Astrocyte (in vitro differentiated cells and primary cell): ENCODE measurements around the gene CDC42BPA. TPM values are rescaled to one million over a fixed set of nuclear protein-coding genes. Genes with fewer than 3 reads are reported as not detected.

Source experiments
- DNase-seq: peaks from one replicate; pipeline ENCODE4 v3.0.0-alpha.2; 2010; ENCODE audit warnings: low read depth
- FAIRE-seq: peaks from 2 replicates; lab custom pipeline; 2011; peaks lifted over from hg19 to GRCh38; lab: Jason Lieb, UNC
- H2AFZ ChIP-seq: 2 replicates; pipeline ENCODE4 v1.6.0; 2012; ENCODE audit warnings: low read depth, low read length, inconsistent platforms
- H3K27ac ChIP-seq: 2 replicates; pipeline ENCODE4 v1.5.1; 2011; ENCODE audit warnings: low read depth, low read length, inconsistent platforms
- H3K27me3 ChIP-seq: 2 replicates; pipeline ENCODE4 v1.6.0; 2011; ENCODE audit warnings: low read length, inconsistent platforms; ENCODE audit not compliant: insufficient read depth
- H3K36me3 ChIP-seq: 2 replicates; pipeline ENCODE4 v1.5.1; 2011; ENCODE audit warnings: low read length, inconsistent platforms; ENCODE audit not compliant: insufficient read depth
- H3K4me1 ChIP-seq: 2 replicates; pipeline ENCODE4 v1.5.1; 2011; ENCODE audit warnings: low read length, inconsistent platforms; ENCODE audit not compliant: insufficient read depth
- H3K4me2 ChIP-seq: 2 replicates; pipeline ENCODE4 v1.6.0; 2012; ENCODE audit warnings: low read length, inconsistent platforms
- H3K4me3 ChIP-seq: 2 replicates; pipeline ENCODE4 v1.5.1; 2011; ENCODE audit warnings: low read depth, mild to moderate bottlenecking, low read length, inconsistent platforms; ENCODE audit not compliant: insufficient read depth
- H3K79me2 ChIP-seq: 2 replicates; pipeline ENCODE4 v1.6.0; 2012; ENCODE audit warnings: mild to moderate bottlenecking, low read length, inconsistent platforms; ENCODE audit not compliant: insufficient read depth
- H3K9ac ChIP-seq: 2 replicates; pipeline ENCODE4 v1.6.0; 2012; ENCODE audit warnings: mild to moderate bottlenecking, low read length, inconsistent platforms
- H3K9me3 ChIP-seq: 2 replicates; pipeline ENCODE4 v1.5.1; 2012; ENCODE audit warnings: low read depth, mild to moderate bottlenecking, low read length, inconsistent platforms; ENCODE audit not compliant: insufficient read depth
- H4K20me1 ChIP-seq: 2 replicates; pipeline ENCODE4 v1.6.0; 2012; ENCODE audit warnings: low read length, inconsistent platforms; ENCODE audit not compliant: insufficient read depth
- H3K27ac Mint-ChIP-seq: one replicate; pipeline ENCODE4 v1.8.0; 2021; ENCODE audit warnings: mild to moderate bottlenecking, mixed read lengths; ENCODE audit not compliant: unreplicated experiment
- H3K27me3 Mint-ChIP-seq: one replicate; pipeline ENCODE4 v1.8.0; 2021; ENCODE audit warnings: low read depth, mixed read lengths; ENCODE audit not compliant: unreplicated experiment
- H3K36me3 Mint-ChIP-seq: one replicate; pipeline ENCODE4 v1.8.0; 2021; ENCODE audit warnings: low read depth, mixed read lengths; ENCODE audit not compliant: unreplicated experiment
- H3K4me1 Mint-ChIP-seq: one replicate; pipeline ENCODE4 v1.8.0; 2021; ENCODE audit warnings: low read depth, mixed read lengths; ENCODE audit not compliant: unreplicated experiment
- H3K4me3 Mint-ChIP-seq: one replicate; pipeline ENCODE4 v1.8.0; 2021; ENCODE audit warnings: mild to moderate bottlenecking, moderate library complexity, mixed read lengths; ENCODE audit not compliant: unreplicated experiment
- H3K9me3 Mint-ChIP-seq: one replicate; pipeline ENCODE4 v1.8.0; 2021; ENCODE audit warnings: mild to moderate bottlenecking, mixed read lengths; ENCODE audit not compliant: unreplicated experiment
- EZH2 ChIP-seq: IDR thresholded peaks from 2 replicates; pipeline ENCODE4 v1.6.1; 2012; ENCODE audit warnings: mild to moderate bottlenecking, low read length, inconsistent platforms; ENCODE audit not compliant: insufficient read depth
- total RNA-seq: library from RNA; stranded (reverse); gene quantifications from 2 replicates; pipeline ENCODE4 v1.2.1, GENCODE V29; 2021
- TF ChIP-seq, protein P1 (sequence below): IDR thresholded peaks from 2 replicates; pipeline ENCODE4 v1.5.1; 2011; ENCODE audit warnings: low read depth, mild to moderate bottlenecking, inconsistent platforms, low read length, moderate library complexity; ENCODE audit not compliant: insufficient read depth

CDC42BPA gene
- total RNA-seq, 1 donor from 2014 or later, result 34.5 TPM

DNA sequence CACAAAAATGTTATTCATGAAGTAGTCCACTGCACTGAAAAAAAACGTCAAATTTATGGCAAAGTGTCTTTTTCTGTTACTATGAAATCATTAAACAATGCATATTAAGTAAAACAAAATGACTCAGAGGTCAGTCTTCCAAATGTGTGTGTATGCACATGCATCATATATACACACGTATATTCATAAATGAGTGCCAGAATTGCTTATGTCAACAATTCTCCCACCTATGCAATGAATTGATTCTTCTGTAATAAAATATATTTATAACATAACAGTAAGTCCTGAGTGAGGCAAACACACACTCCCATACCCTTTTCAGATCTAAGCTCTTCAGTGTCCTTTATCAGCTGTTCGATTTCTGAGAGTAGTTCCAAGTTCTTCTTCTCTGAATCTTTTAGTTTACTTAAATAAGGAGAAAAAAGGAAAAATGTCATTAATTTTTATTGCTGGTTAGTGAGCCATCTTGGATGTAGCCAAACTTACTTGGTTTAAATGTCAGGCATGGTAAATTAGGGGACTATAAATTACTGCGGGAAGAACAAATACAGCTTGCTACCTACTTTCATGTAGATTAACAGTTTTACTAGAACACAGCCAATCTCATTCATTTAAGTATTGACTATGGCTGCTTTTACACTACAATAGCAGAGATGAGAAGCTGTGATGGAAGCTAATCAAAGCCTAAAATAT, 246.3 kb downstream of the CDC42BPA start:
- Histone ChIP-seq H3K4me2 (no peak overlapping the region), H3K4me1 (no peaks in the 10 kb centered on the region), H3K79me2 (no peaks in the 10 kb centered on the region), H2AFZ (no peak overlapping the region), H3K36me3 (peaks cover 7% of the 10 kb centered on the region), H3K9me3 (no peaks in the 10 kb centered on the region), H3K9ac (no peak overlapping the region), H3K4me3 (no peak overlapping the region), H3K27me3 (no peaks in the 10 kb centered on the region), H3K27ac (no peak overlapping the region), H4K20me1 (no peaks in the 10 kb centered on the region)
- peaks cover 3% of the 10 kb centered on the region for H3K36me3 Mint-ChIP-seq
- FAIRE-seq, result no peak
- TF ChIP-seq, protein P1, sequence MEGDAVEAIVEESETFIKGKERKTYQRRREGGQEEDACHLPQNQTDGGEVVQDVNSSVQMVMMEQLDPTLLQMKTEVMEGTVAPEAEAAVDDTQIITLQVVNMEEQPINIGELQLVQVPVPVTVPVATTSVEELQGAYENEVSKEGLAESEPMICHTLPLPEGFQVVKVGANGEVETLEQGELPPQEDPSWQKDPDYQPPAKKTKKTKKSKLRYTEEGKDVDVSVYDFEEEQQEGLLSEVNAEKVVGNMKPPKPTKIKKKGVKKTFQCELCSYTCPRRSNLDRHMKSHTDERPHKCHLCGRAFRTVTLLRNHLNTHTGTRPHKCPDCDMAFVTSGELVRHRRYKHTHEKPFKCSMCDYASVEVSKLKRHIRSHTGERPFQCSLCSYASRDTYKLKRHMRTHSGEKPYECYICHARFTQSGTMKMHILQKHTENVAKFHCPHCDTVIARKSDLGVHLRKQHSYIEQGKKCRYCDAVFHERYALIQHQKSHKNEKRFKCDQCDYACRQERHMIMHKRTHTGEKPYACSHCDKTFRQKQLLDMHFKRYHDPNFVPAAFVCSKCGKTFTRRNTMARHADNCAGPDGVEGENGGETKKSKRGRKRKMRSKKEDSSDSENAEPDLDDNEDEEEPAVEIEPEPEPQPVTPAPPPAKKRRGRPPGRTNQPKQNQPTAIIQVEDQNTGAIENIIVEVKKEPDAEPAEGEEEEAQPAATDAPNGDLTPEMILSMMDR, result no peak
- TF ChIP-seq EZH2, result no peak
- no peaks in the 10 kb centered on the region for H3K9me3 Mint-ChIP-seq
- no peaks in the 10 kb centered on the region for H3K27me3 Mint-ChIP-seq
- no peak for DNase-seq
- H3K4me3 Mint-ChIP-seq, result no peak overlapping the region
- H3K27ac Mint-ChIP-seq, result no peak overlapping the region
- H3K4me1 Mint-ChIP-seq, result peaks cover 12% of the 10 kb centered on the region

DNA sequence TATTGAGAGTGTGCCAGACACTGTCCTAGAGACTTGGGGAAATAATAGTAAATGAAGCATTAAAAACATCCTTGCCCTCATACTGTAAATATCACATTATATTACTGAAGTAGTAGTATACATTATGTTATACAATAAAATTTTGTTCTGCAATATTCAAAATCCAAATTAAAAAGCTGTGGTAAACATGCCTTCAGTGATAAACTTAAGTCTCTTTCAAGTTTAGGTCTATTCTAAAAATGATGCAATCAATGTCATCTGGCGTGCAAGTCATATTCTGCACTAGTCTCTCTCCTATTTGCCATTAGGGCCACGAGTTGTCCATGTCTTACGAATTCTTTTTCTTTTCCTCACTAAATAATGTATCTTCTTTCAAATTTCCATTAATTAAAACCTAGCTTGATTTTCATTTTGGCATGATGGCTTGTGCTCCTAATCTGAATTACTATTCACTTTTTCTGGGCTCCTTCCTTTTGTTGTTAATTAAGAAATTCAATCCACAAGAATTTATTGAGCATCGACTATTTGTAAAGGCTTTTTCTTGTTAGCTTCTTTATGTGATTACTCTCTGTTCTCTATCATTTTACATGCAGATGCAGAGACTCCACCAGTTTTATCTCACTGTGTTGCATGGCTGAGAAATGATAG, 247.5 kb downstream of the CDC42BPA start:
- Mint-ChIP-seq H3K36me3 (peaks cover 2% of the 10 kb centered on the region), H3K4me3 (no peak overlapping the region)

More for the DNA sequence above, 247.5 kb downstream of the CDC42BPA start:
- H3K4me1 ChIP-seq, result no peaks in the 10 kb centered on the region
- H3K9me3 ChIP-seq, result no peaks in the 10 kb centered on the region
- no peak overlapping the region for H2AFZ ChIP-seq
- no peaks in the 10 kb centered on the region for H3K27me3 ChIP-seq
- H3K36me3 ChIP-seq, result peaks cover 7% of the 10 kb centered on the region
- no peak overlapping the region for H3K4me3 ChIP-seq
- no peak overlapping the region for H3K4me2 ChIP-seq
- no peak overlapping the region for H3K9ac ChIP-seq
- Mint-ChIP-seq H3K27me3 (no peaks in the 10 kb centered on the region), H3K27ac (no peak overlapping the region), H3K4me1 (peaks cover 12% of the 10 kb centered on the region), H3K9me3 (no peaks in the 10 kb centered on the region)
- no peak for TF ChIP-seq EZH2
- TF ChIP-seq, protein P1, result no peak
- H4K20me1 ChIP-seq, result no peaks in the 10 kb centered on the region
- FAIRE-seq, result no peak
- DNase-seq, result no peak
- H3K79me2 ChIP-seq, result no peaks in the 10 kb centered on the region
- no peak overlapping the region for H3K27ac ChIP-seq
